ENCODE results near the gene MAP6D1.

DNA sequence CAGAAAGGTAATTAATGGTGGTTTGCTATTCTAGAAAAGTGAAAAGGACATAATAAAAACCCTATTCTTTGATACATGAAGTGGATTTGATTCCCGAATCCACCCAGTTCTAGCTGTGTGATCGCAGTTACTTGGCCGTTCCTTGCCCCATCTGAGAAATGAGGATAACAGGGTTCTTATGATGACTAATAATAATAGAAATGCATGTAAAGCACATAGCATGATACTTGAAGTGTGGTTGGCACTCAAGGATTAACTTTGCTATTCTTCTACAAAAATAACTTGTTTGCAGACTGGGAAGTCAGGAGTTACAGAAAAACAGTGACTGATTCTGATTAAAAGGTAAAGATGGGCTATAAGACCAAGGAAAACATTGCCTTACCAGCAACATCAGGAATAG is 32.5 kb upstream of the MAP6D1 start:
- no peak for TF ChIP-seq POLR2AphosphoS5 (IDR thresholded peaks at IDR 0.05)
- no peak for TF ChIP-seq POLR2A (IDR thresholded peaks at IDR 0.05)

Measured in prostate gland (tissue), 1 donor.